ENCODE measurements around the gene WASF2.
"Not testable (repeated sequence)": the region's sequence is repeated elsewhere in the genome, so short reads cannot be mapped to it uniquely, and the experiment has no call there.

Gene WASF2

GRCh38 chr1:27489973-27490741, at the start of gene WASF2:
TSS of gene WASF2 (minus strand) at chr1:27490167. CDS start at chr1:27428890, 61,277 bp downstream.
- DNase-seq, result peak; percentile 81

- no peak for DNase-seq
Measured at GRCh38 chr1:27538793-27539192, 48.8 kb upstream of the WASF2 start.

GRCh38 chr1:27538305-27538676, 48.3 kb upstream of the WASF2 start:
- DNase-seq, result not testable (repeated sequence)

- DNase-seq, result peak; percentile 26
Measured at GRCh38 chr1:27536767-27537166, 46.8 kb upstream of the WASF2 start.

- no peak for DNase-seq
Measured at GRCh38 chr1:27536010-27536757, 46.2 kb upstream of the WASF2 start.

- no peak for DNase-seq
Measured at GRCh38 chr1:27535386-27535785, 45.4 kb upstream of the WASF2 start.

- DNase-seq, result no peak
Measured at GRCh38 chr1:27531959-27532685, 42.2 kb upstream of the WASF2 start.

GRCh38 chr1:27530192-27530591, 40.2 kb upstream of the WASF2 start:
- no peak for DNase-seq

- no peak for DNase-seq
Measured at GRCh38 chr1:27529704-27530018, 39.7 kb upstream of the WASF2 start.

GRCh38 chr1:27528818-27529703, 39.1 kb upstream of the WASF2 start:
- DNase-seq, result no peak

- no peak for DNase-seq
Measured at GRCh38 chr1:27527890-27528817, 38.2 kb upstream of the WASF2 start.

- DNase-seq, result peak; percentile 81
Measured at GRCh38 chr1:27527223-27527889, 37.4 kb upstream of the WASF2 start.

- DNase-seq, result no peak
Measured at GRCh38 chr1:27526569-27527222, 36.7 kb upstream of the WASF2 start.

- no peak for DNase-seq
Measured at GRCh38 chr1:27525296-27526272, 35.6 kb upstream of the WASF2 start.

- no peak for DNase-seq
Measured at GRCh38 chr1:27523337-27524020, 33.5 kb upstream of the WASF2 start.

- no peak for DNase-seq
Measured at GRCh38 chr1:27522432-27523336, 32.7 kb upstream of the WASF2 start.

- DNase-seq, result no peak
Measured at GRCh38 chr1:27521861-27522431, 32.0 kb upstream of the WASF2 start.
